Measurements from ENCODE around the gene ARHGAP12.

ARHGAP12 gene

DNA sequence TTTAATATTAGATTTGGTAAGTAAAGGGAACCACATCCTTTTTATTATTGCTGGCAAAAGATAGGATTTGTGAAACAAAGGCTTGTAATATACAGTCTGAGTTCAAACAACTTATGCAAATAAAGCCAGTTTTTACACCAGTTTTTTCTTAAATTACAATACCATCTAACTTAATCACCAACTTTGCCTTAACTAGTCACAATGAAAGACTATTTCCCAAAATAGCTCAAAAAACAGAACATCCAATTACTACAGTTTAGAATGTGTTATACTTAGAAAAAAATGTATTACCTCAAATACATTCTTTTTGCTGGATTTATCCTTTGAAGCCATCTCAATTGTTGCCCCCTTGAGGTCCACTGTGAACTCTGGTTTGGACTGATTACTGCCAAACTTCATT lies 108.5 kb downstream of the ARHGAP12 start:
- Histone ChIP-seq H3K4me1 (ENCODE audit: insufficient read depth, low read length, severe bottlenecking) (no peaks in the 10 kb centered on the region), H3F3A (ENCODE audit: insufficient read depth, low read length) (no peaks in the 10 kb centered on the region), H3K9me3 (ENCODE audit: low read length) (no peaks in the 10 kb centered on the region), H3K4me2 (ENCODE audit: low read length) (no peak overlapping the region), H3K9me2 (ENCODE audit: low read depth, low read length) (no peaks in the 10 kb centered on the region), H3K36me3 (ENCODE audit: insufficient read depth, low read length) (no peaks in the 10 kb centered on the region), H3K27ac (ENCODE audit: low read depth, low read length, poor library complexity, severe bottlenecking) (no peak overlapping the region), H3K79me2 (ENCODE audit: insufficient read depth, low read length) (no peaks in the 10 kb centered on the region), H2AFZ (ENCODE audit: low read length) (no peak overlapping the region), H4K20me1 (ENCODE audit: insufficient read depth, low read length) (no peaks in the 10 kb centered on the region), H3K4me3 (ENCODE audit: low read depth, low read length, poor library complexity, severe bottlenecking) (no peak overlapping the region), H3K27me3 (ENCODE audit: insufficient read depth, low read length) (no peaks in the 10 kb centered on the region), H3K9ac (ENCODE audit: low read length) (no peak overlapping the region)
- no peak for TF ChIP-seq EZH2 (IDR thresholded peaks at IDR 0.05; ENCODE audit: borderline replicate concordance, low read length)
- TF ChIP-seq, protein P1, sequence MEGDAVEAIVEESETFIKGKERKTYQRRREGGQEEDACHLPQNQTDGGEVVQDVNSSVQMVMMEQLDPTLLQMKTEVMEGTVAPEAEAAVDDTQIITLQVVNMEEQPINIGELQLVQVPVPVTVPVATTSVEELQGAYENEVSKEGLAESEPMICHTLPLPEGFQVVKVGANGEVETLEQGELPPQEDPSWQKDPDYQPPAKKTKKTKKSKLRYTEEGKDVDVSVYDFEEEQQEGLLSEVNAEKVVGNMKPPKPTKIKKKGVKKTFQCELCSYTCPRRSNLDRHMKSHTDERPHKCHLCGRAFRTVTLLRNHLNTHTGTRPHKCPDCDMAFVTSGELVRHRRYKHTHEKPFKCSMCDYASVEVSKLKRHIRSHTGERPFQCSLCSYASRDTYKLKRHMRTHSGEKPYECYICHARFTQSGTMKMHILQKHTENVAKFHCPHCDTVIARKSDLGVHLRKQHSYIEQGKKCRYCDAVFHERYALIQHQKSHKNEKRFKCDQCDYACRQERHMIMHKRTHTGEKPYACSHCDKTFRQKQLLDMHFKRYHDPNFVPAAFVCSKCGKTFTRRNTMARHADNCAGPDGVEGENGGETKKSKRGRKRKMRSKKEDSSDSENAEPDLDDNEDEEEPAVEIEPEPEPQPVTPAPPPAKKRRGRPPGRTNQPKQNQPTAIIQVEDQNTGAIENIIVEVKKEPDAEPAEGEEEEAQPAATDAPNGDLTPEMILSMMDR (IDR thresholded peaks at IDR 0.05; ENCODE audit: low read length), result no peak

DNA sequence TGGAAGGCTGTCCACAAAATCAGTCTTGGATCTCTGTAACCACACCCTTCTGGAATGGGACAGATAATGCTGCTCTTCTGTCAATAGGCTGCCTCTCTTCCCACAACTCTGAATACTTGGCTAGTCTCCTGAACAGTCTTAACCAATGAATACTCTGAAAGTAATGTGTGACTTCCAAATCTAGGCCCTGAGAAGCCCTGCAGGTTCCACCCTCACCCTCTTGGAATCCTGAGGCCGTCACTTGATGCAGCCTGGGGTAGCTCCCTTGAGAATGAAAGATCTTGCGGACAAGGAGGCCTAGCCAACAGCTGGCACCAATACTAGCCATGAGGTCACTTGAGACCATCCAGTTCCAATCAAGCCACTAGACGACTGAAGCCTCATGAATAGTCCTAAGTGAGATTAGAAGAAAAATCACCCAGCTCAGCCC lies 109.2 kb downstream of the ARHGAP12 start:
- no peaks in the 10 kb centered on the region for H3K4me1 ChIP-seq (ENCODE audit: insufficient read depth, low read length, severe bottlenecking)
- no peaks in the 10 kb centered on the region for H3K9me2 ChIP-seq (ENCODE audit: low read depth, low read length)
- H3K27ac ChIP-seq (ENCODE audit: low read depth, low read length, poor library complexity, severe bottlenecking), result no peak overlapping the region
- no peaks in the 10 kb centered on the region for H3K27me3 ChIP-seq (ENCODE audit: insufficient read depth, low read length)
- no peak overlapping the region for H3K4me3 ChIP-seq (ENCODE audit: low read depth, low read length, poor library complexity, severe bottlenecking)
- no peak overlapping the region for H3K4me2 ChIP-seq (ENCODE audit: low read length)
- no peaks in the 10 kb centered on the region for H3K36me3 ChIP-seq (ENCODE audit: insufficient read depth, low read length)
- H4K20me1 ChIP-seq (ENCODE audit: insufficient read depth, low read length), result no peaks in the 10 kb centered on the region
- no peaks in the 10 kb centered on the region for H3F3A ChIP-seq (ENCODE audit: insufficient read depth, low read length)
- no peak overlapping the region for H3K9ac ChIP-seq (ENCODE audit: low read length)
- H2AFZ ChIP-seq (ENCODE audit: low read length), result no peak overlapping the region
- no peaks in the 10 kb centered on the region for H3K9me3 ChIP-seq (ENCODE audit: low read length)
- H3K79me2 ChIP-seq (ENCODE audit: insufficient read depth, low read length), result no peaks in the 10 kb centered on the region
- TF ChIP-seq EZH2 (IDR thresholded peaks at IDR 0.05; ENCODE audit: borderline replicate concordance, low read length), result no peak
- TF ChIP-seq, protein P1 (IDR thresholded peaks at IDR 0.05; ENCODE audit: low read length), result no peak

- H3K4me3 ChIP-seq (ENCODE audit: low read depth, low read length, poor library complexity, severe bottlenecking), result no peak overlapping the region
- H3K9ac ChIP-seq (ENCODE audit: low read length), result no peak overlapping the region
- no peaks in the 10 kb centered on the region for H3F3A ChIP-seq (ENCODE audit: insufficient read depth, low read length)
- H3K9me3 ChIP-seq (ENCODE audit: low read length), result no peaks in the 10 kb centered on the region
- no peaks in the 10 kb centered on the region for H3K36me3 ChIP-seq (ENCODE audit: insufficient read depth, low read length)
- no peak overlapping the region for H3K4me2 ChIP-seq (ENCODE audit: low read length)
- H2AFZ ChIP-seq (ENCODE audit: low read length), result no peak overlapping the region
- no peaks in the 10 kb centered on the region for H3K79me2 ChIP-seq (ENCODE audit: insufficient read depth, low read length)
- H4K20me1 ChIP-seq (ENCODE audit: insufficient read depth, low read length), result no peaks in the 10 kb centered on the region
- no peaks in the 10 kb centered on the region for H3K4me1 ChIP-seq (ENCODE audit: insufficient read depth, low read length, severe bottlenecking)
- no peak overlapping the region for H3K27ac ChIP-seq (ENCODE audit: low read depth, low read length, poor library complexity, severe bottlenecking)
- H3K9me2 ChIP-seq (ENCODE audit: low read depth, low read length), result no peaks in the 10 kb centered on the region
- no peak for TF ChIP-seq EZH2 (IDR thresholded peaks at IDR 0.05; ENCODE audit: borderline replicate concordance, low read length)
- TF ChIP-seq, protein P1 (IDR thresholded peaks at IDR 0.05; ENCODE audit: low read length), result no peak
- H3K27me3 ChIP-seq (ENCODE audit: insufficient read depth, low read length), result no peaks in the 10 kb centered on the region
Measured at GRCh38 chr10:31816318-31816717, 112.3 kb downstream of the ARHGAP12 start.
